ENCODE results near the gene VPS37C. TPM values are rescaled to one million over a fixed set of nuclear protein-coding genes. Genes with fewer than 3 reads are reported as not detected.

VPS37C gene
- total and polyA plus RNA-seq, 4 donors, result 14.8 to 35.8 (median 22.3) TPM

- Histone ChIP-seq H3K36me3 (ENCODE audit: control insufficient read depth in 4 of 4, insufficient read depth in 4 of 4, low read length in 4 of 4) (no peaks in the 10 kb centered on the region), H3K4me1 (ENCODE audit: control insufficient read depth in 5 of 5, insufficient read depth in 5 of 5, low read length in 5 of 5) (no peaks in the 10 kb centered on the region)
- no peak for DNase-seq
Observed at GRCh38 chr11:61087426-61088119, 73.7 kb downstream of the VPS37C start.

GRCh38 chr11:61083601-61084147 lies 77.6 kb downstream of the VPS37C start:
- no peak for TF ChIP-seq CTCF (IDR thresholded peaks at IDR 0.05; ENCODE audit: control extremely low read depth, extremely low read depth)
- H3K4me1 ChIP-seq (ENCODE audit: control insufficient read depth in 5 of 5, insufficient read depth in 5 of 5, low read length in 5 of 5), result no peaks in the 10 kb centered on the region
- 85 to 90% methylated on average over 13 of the region's 13 CpGs for WGBS, 2 donors
- H3K36me3 ChIP-seq (ENCODE audit: control insufficient read depth in 4 of 4, insufficient read depth in 4 of 4, low read length in 4 of 4), result no peaks in the 10 kb centered on the region
- H3K27ac ChIP-seq (ENCODE audit: low read depth in 1 of 2, low read length in 1 of 2), result no peak overlapping the region
- no peaks in the 10 kb centered on the region for H3K9me3 ChIP-seq (ENCODE audit: control insufficient read depth in 4 of 4, insufficient read depth in 3 of 4, low read length in 3 of 4)
- H3K4me3 ChIP-seq, result no peak overlapping the region
- ATAC-seq (ENCODE audit: insufficient read depth, low FRiP score) (no peak), DNase-seq (no peak)
- H3K27me3 ChIP-seq (ENCODE audit: control insufficient read depth in 3 of 3, insufficient read depth in 3 of 3, low read length in 2 of 3), result no peaks in the 10 kb centered on the region
- H3K9ac ChIP-seq (ENCODE audit: insufficient read depth in 1 of 2, low read length in 2 of 2), result no peak overlapping the region

More at GRCh38 chr11:61087426-61088119, 73.7 kb downstream of the VPS37C start:
- no peak for TF ChIP-seq CTCF (IDR thresholded peaks at IDR 0.05; ENCODE audit: control extremely low read depth, extremely low read depth)
- no peaks in the 10 kb centered on the region for H3K27me3 ChIP-seq (ENCODE audit: control insufficient read depth in 3 of 3, insufficient read depth in 3 of 3, low read length in 2 of 3)
- ATAC-seq (ENCODE audit: insufficient read depth, low FRiP score), result no peak
- no peak overlapping the region for H3K9ac ChIP-seq (ENCODE audit: insufficient read depth in 1 of 2, low read length in 2 of 2)
- no peak overlapping the region for H3K4me3 ChIP-seq
- 92 to 95% methylated on average over 9 of the region's 9 CpGs for WGBS, 2 donors
- H3K9me3 ChIP-seq (ENCODE audit: control insufficient read depth in 4 of 4, insufficient read depth in 3 of 4, low read length in 3 of 4), result no peaks in the 10 kb centered on the region
- H3K27ac ChIP-seq (ENCODE audit: low read depth in 1 of 2, low read length in 1 of 2), result no peak overlapping the region

GRCh38 chr11:61082931-61083531 lies 78.2 kb downstream of the VPS37C start:
- no peak for TF ChIP-seq CTCF (IDR thresholded peaks at IDR 0.05; ENCODE audit: control extremely low read depth, extremely low read depth)
- Histone ChIP-seq H3K36me3 (ENCODE audit: control insufficient read depth in 4 of 4, insufficient read depth in 4 of 4, low read length in 4 of 4) (no peaks in the 10 kb centered on the region), H3K9ac (ENCODE audit: insufficient read depth in 1 of 2, low read length in 2 of 2) (no peak overlapping the region), H3K4me1 (ENCODE audit: control insufficient read depth in 5 of 5, insufficient read depth in 5 of 5, low read length in 5 of 5) (peaks cover 0 to under 1% (median 0%) of the 10 kb centered on the region in 5 donors), H3K9me3 (ENCODE audit: control insufficient read depth in 4 of 4, insufficient read depth in 3 of 4, low read length in 3 of 4) (no peaks in the 10 kb centered on the region), H3K4me3 (no peak overlapping the region), H3K27me3 (ENCODE audit: control insufficient read depth in 3 of 3, insufficient read depth in 3 of 3, low read length in 2 of 3) (no peaks in the 10 kb centered on the region), H3K27ac (ENCODE audit: low read depth in 1 of 2, low read length in 1 of 2) (no peak overlapping the region)
- no peak for DNase-seq
- 85% methylated on average over 14 of the region's 14 CpGs for WGBS, 2 donors
- no peak for ATAC-seq (ENCODE audit: insufficient read depth, low FRiP score)

All from lung (tissue), 12 donors.